HG03280 (cell line): ENCODE results near the gene CA9.

ENCODE experiments used
- ATAC-seq: cut with Tn5 transposase; IDR thresholded peaks from one replicate; pipeline ENCODE4 v1.9.1; 2021; ENCODE audit warnings: mild to moderate bottlenecking, moderate library complexity; ENCODE audit not compliant: unreplicated experiment

CA9 gene

DNA sequence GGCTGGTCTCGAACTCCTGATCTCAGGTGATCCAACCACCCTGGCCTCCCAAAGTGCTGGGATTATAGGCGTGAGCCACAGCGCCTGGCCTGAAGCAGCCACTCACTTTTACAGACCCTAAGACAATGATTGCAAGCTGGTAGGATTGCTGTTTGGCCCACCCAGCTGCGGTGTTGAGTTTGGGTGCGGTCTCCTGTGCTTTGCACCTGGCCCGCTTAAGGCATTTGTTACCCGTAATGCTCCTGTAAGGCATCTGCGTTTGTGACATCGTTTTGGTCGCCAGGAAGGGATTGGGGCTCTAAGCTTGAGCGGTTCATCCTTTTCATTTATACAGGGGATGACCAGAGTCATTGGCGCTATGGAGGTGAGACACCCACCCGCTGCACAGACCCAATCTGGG lies 1.5 kb downstream of the CA9 start:
- ATAC-seq: no peak

DNA sequence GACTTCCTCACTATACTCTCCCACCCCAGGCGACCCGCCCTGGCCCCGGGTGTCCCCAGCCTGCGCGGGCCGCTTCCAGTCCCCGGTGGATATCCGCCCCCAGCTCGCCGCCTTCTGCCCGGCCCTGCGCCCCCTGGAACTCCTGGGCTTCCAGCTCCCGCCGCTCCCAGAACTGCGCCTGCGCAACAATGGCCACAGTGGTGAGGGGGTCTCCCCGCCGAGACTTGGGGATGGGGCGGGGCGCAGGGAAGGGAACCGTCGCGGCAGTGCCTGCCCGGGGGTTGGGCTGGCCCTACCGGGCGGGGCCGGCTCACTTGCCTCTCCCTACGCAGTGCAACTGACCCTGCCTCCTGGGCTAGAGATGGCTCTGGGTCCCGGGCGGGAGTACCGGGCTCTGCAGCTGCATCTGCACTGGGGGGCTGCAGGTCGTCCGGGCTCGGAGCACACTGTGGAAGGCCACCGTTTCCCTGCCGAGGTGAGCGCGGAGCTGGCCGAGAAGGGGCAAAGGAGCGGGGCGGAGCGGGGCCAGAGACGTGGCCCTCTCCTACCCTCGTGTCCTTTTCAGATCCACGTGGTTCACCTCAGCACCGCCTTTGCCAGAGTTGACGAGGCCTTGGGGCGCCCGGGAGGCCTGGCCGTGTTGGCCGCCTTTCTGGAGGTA lies 2.1 kb downstream of the CA9 start:
- no peak for ATAC-seq

DNA sequence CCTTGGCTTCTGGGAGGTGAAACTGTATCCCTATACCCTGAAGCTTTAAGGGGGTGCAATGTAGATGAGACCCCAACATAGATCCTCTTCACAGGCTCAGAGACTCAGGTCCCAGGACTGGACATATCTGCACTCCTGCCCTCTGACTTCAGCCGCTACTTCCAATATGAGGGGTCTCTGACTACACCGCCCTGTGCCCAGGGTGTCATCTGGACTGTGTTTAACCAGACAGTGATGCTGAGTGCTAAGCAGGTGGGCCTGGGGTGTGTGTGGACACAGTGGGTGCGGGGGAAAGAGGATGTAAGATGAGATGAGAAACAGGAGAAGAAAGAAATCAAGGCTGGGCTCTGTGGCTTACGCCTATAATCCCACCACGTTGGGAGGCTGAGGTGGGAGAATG lies 5.4 kb downstream of the CA9 start:
- ATAC-seq: no peak

DNA sequence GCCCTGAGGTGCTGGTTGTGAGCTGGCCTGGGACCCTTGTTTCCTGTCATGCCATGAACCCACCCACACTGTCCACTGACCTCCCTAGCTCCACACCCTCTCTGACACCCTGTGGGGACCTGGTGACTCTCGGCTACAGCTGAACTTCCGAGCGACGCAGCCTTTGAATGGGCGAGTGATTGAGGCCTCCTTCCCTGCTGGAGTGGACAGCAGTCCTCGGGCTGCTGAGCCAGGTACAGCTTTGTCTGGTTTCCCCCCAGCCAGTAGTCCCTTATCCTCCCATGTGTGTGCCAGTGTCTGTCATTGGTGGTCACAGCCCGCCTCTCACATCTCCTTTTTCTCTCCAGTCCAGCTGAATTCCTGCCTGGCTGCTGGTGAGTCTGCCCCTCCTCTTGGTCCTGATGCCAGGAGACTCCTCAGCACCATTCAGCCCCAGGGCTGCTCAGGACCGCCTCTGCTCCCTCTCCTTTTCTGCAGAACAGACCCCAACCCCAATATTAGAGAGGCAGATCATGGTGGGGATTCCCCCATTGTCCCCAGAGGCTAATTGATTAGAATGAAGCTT lies 6.1 kb downstream of the CA9 start:
- no peak for ATAC-seq

DNA sequence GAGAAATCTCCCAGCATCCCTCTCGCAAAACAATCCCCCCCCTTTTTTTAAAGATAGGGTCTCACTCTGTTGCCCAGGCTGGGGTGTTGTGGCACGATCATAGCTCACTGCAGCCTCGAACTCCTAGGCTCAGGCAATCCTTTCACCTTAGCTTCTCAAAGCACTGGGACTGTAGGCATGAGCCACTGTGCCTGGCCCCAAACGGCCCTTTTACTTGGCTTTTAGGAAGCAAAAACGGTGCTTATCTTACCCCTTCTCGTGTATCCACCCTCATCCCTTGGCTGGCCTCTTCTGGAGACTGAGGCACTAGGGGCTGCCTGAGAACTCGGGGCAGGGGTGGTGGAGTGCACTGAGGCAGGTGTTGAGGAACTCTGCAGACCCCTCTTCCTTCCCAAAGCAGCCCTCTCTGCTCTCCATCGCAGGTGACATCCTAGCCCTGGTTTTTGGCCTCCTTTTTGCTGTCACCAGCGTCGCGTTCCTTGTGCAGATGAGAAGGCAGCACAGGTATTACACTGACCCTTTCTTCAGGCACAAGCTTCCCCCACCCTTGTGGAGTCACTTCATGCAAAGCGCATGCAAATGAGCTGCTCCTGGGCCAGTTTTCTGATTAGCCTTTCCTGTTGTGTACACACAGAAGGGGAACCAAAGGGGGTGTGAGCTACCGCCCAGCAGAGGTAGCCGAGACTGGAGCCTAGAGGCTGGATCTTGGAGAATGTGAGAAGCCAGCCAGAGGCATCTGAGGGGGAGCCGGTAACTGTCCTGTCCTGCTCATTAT lies 6.8 kb downstream of the CA9 start:
- ATAC-seq: peak; percentile 47

DNA sequence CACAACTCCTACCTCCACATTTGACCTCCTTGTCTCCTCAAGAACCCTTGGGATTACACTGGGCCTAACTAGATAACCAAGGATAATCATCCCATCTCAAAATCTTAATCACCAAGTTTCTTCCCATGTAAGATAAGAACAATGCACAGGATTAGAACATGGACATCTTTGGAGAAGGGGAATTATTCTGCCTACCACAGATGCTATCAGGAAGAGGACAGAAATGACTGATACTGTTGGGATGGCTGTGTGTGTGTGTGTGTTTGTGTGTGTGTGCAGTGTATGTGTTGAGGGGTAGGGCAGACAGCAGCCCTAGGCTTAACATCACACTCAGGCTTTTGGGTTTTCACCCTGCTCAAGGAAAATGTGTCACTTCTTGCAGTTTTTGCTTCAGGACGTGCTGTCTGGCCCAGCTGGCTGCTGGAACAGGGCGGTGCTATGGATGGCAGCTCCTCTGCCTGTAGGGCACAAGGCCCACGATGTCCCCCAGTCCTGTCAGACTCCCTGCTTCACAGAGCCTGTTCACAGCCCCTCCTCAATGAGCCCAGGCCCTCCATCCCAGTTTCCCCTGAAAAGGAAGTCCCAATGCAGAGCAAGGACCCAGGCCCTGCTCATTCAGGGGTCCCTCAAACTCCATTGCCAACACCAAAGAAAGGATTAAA lies 7.7 kb downstream of the CA9 start:
- ATAC-seq: no peak

DNA sequence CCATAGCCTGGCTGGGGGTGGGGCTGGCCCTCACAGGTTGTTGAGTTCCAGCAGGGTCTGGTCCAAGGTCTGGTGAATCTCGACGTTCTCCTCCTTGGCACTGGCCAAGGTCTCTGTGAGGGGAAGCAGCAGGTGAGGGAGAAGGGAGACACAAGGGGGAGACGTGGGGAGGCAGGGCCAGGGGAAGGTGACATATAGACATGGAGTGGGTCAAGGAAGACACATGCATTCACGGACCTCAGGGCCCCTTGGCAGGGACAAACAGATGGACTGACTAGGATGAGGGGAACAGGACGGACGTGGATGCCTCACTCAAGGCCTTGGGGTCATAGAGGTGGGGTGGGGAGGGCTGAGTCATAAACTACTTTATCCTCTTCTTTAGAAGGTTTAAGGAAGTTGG lies 8.3 kb downstream of the CA9 start:
- no peak for ATAC-seq

DNA sequence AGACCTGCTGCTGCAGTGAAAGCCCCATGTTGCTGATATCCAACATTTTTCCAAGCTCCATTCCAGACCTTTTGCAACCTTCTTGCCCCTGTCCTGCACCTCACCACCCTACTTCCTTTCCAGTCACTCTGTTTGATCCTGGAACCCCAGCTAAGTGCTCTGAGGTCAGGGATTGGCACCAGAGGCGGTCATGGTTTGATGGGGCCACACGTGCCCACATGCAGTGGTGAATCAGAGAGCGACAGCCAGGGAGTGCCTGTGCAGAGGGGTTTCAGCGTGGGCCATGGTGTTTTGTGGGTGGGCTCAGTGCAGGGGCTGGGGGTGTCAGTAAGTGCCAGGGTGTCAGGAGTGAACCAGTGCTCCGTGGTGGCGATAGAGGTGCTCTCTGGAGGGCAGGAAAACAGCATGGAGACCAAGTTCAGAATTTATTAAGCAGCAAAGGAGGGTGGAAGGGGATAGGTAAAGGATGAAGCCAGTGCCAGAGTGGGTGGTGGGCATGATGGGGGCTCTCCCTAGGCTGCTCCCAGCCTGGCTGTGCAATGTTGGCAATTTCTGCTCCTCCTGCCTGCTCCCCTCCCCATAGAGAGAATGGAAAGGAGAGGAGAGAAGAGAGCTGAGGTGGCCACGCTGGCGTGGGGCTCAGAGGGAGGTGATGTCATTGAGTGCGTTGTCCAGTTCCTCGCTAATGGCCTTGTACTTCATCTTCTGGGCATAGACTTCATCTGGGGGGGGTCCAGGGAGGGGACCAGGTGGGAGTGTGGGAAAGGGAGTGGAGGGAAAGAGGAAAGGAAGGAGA lies 9.0 kb downstream of the CA9 start:
- no peak for ATAC-seq

DNA sequence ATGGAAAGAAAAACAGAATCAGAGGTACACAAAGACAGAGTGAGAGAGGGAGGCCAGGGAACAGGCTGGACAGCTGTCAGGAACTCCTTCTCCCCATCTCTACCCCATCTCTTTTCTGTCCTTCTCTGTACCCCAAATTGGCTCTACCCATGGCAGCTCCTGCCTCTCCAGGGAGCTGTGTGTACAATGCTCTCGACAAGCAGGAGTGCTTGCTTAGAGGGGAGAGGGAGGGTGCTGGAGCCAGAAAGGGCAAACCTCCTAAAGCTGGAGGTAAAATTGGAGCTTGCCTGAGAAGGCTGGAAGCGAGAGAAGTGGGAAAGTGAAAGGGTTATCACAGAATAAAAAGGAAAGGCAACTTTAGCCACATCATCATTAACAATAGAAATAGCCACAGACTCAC lies 9.6 kb downstream of the CA9 start:
- no peak for ATAC-seq

DNA sequence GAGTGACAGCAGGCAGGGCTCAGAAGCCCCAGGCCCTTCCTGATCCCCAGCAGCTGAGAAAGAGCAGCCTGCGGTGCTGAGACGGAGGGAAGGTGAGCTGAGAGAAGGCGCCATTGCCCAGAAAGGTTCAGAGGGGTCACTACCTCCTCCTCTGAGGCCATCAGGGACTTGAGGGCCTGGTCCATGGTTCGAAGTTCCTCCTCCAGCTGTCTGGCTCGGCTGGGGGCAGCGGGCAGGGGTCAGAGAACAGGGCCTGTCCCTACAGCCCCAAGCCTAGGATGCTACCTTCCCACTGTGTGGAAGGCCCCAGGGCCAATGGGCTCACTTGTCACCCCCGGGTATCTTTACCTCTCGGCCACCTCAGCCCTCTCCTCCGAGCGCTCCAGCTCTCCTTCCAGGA lies 11.2 kb downstream of the CA9 start:
- no peak for ATAC-seq

DNA sequence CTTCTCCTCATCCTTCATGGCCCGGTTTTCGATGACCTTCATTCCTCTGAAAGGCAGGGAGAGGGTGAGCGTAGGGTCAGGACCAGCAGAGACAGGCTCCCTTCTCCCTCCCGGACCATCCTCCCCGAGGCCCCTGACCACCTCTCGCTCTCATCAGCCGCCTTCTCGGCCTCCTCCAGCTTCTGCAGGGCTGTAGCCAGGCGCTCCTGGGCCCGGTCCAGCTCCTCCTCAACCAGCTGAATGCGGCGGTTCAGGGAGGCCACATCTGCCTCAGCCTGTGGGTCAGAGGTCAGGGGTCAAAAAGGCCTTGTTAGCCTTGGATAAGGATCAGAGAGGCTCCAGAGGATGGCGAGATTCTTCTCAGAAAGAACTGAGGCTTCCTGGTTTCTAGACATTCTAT lies 11.8 kb downstream of the CA9 start:
- ATAC-seq: no peak

DNA sequence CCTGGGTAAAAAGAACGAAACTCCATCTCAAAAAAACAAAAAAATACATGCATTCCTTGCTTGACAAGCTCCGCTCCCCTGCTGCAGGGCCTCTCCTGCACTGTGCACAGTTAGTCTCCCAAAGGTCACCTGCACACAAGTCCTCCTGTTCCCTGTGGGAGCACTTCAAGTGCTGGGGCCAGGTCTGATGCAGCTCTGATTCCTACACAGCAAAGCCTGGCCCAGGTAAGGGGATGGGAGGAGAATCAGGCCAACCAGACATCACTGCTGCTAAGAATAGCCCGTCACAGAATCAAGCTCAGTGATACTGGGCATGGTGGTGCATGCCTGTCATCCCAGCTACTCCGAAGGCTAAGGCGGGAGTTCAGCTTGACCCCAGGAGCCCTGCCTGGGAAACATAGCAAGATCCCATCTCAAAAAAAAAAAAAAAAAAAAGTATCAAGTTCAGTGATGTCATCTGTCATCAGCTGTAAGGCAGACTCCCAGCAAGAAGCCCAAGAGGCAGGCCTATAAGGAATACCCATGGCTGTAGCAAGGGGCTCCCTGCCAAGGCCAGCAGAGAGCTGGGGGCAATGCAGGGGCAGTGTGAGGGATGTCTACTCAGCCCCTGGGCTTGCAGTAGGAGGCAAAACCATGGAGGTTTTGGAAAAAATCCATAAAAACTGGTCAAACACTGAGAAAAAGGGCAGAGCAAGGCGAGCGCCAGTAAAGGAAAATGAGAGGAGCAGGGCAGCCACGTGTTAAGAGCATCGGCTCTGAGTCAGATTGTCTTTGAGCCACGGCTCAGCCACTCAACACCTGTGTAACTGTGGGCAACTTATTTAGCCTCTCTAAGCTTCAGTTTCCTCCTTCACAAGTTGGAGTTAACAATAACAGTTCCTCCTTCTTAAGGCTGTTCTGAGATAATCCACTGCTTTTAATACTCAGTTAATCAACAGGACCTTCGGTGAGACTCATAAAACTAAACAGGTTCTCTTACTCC lies 12.8 kb downstream of the CA9 start:
- ATAC-seq: no peak

DNA sequence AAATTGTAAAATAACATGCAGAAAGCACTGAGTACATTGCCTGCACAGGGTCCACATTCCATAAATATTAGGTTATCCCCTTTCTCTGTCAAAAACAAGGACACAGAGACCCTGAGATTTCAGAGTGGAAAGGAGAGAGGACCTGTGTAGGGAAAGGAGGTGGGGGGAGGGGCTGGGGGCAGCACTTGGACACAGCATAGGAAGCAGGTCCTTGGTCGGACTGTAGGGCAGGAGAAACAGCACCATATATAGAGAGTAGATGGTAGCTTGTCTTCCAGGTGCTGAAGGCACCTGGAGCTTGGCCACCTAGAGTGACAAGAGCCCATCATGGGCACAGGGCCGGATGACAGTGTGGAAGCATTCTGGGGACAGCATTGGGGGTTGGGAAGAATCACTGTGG lies 13.6 kb downstream of the CA9 start:
- ATAC-seq: no peak

DNA sequence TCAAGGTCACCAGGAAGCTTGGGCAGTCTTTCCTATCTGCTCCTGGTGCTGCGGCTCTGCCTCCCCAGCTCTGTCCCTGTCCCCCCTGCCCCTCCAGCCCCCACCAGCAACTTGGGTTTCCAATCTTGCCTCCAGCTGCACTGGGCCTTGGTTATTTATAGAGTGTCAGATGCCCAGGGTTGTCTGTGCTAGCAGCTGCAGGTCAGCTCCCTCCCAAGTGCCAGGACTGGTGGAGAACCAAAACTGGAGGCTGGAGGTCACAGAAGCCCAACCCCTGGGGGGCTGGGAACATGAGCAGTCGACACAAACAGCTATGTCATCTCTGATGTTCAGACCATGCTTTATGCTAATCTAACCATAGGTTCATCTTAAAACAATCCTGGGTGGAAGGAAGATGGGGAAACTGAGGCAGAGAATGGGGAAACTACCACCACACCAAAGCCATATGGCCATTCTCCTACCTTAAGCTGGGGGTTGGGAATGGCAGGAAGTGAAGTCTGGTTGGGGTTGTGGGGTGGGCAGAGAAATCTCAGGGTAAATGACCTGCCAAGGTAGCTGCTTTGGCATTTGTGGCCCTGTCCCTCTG lies 14.3 kb downstream of the CA9 start:
- no peak for ATAC-seq

DNA sequence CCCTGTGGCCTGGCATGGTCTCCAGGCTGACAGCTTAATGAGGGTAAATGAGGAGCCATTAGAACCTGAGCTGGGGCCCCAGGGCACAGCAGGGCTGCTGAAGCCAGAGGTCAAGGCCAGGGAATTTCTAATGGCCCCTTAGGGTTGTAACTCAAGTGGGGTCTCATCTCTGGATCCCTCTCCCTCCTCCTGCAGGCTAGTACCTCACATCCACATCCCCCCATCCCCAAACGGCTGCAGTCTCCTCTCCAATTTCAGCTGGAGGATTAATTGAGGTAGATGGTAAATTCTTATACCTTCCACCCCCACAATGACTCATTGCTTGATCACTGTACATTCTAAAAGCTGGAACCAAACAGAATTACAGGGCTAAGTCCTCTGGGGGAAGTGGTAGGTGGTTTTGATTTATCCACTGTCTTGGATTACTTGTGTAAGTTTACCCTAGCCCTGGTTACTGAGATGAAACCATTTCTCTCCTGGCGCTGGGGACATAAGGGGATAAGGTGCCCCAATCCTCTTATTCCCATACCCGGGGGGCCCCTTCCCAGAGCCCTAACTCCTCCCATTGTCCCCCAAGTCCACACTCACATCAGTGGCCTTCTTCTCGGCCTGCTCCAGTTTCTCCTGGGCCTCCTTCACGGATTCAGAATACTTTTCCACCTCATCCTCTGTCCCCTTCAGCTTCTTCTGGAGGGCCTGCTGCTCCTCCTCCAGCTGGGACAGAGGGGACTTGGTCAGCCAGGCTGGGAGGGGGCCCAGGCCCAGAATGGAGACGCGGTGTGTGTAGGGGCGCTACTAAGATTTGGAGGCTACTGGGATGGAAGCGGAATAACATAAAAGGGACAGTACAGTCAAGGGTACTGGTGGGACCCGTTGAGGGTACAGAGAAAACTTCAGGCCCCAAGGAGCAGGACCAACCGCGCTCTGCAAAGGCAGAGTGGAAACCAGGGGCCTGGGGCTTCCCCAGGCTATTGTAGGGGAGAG lies 15.1 kb downstream of the CA9 start:
- no peak for ATAC-seq

DNA sequence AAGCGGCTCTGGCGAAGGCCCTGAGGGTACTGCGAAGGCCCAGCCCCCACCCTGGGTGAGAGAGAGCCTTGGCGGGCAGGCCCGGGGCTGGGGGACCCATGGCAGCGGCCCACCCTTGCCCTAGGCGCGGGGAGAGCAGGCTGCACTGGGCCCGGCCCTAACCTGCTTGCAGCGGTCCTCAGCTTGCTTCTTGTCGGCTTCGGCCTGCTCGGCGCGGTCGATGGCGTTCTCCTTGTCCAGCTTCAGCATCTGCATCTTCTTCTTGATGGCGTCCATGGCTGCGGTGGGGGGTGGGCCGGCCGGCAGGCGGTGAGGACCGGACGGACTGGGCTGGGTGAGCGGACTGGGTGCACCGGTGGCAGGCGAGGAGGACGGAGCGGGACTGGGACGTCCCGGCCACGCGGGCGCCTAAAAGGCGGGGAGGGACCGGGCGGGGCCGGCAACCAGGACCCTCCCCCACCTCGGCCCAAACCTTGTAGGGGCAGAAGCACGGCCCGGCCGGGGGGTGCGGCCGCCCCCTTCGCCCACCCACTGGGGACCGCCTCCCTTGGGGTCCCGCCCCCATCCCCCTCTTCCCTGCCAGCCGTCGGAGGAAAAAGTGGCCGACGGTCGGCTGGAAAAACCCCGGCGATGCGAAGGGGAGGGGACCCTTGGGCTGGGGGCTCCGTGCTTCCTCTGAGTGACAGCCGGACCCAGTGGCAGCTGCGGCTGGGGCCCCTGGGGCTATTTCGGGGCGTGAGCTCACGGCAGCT lies 16.0 kb downstream of the CA9 start, which contains the start of gene TPM2:
TSS of gene TPM2 (minus strand) at position 384 of the 752 bp plus-strand sequence. CDS start at position 276, 108 bp downstream.
- ATAC-seq: no peak

DNA sequence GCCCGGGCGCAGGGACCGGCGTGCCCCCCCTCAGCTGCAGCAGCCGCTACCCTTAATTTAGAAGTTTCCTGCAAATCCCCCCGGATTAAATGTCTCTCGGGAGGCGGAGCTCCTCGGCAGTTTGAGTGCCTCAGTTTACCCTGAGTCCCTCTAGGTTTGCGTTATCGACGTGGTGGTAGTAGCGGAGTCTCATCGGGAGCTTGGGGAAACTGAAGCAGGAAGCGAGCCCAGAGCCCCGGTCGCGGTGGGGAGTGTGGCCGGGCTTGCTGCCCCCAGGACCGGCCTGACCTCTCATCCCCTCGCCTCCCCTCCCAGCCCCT lies 16.5 kb downstream of the CA9 start:
- ATAC-seq: no peak
